T-helper 2 cell treated with Interferon-gamma antibody and Interleukin-4, amounts not matched to agents 5 μg/mL and 100 μg/mL, for 36 hours (primary cell): ENCODE data around the gene NT5C1A.

Experiments
- DNase-seq: peaks from one replicate; pipeline ENCODE4 v3.0.0; 2021; ENCODE audit warnings: low spot score
- H3K27ac Mint-ChIP-seq: one replicate; pipeline ENCODE4 v1.8.0; 2021; ENCODE audit warnings: mild to moderate bottlenecking, mixed read lengths
- H3K27me3 Mint-ChIP-seq: one replicate; pipeline ENCODE4 v1.8.0; 2021; ENCODE audit warnings: low read depth, mixed read lengths
- H3K36me3 Mint-ChIP-seq: one replicate; pipeline ENCODE4 v1.8.0; 2021; ENCODE audit warnings: low read depth, mixed read lengths
- H3K4me1 Mint-ChIP-seq: one replicate; pipeline ENCODE4 v1.8.0; 2021; ENCODE audit warnings: low read depth, mixed read lengths
- H3K4me3 Mint-ChIP-seq: one replicate; pipeline ENCODE4 v1.8.0; 2022; ENCODE audit warnings: mild to moderate bottlenecking, moderate library complexity, mixed read lengths
- H3K9me3 Mint-ChIP-seq: one replicate; pipeline ENCODE4 v1.8.0; 2021; ENCODE audit warnings: mixed read lengths

NT5C1A gene

GRCh38 chr1:39671793-39672550 lies at the start of gene NT5C1A:
TSS of gene NT5C1A (minus strand) at chr1:39672107. CDS start at chr1:39672038, 69 bp downstream.
- DNase-seq: peak; percentile 47
- Mint-ChIP-seq H3K27me3 (peaks cover 30% of the 10 kb centered on the region), H3K4me3 (peak within 1 kb of the TSS; percentile 67), H3K36me3 (no peaks in the 10 kb centered on the region), H3K27ac (no peak within 1 kb of the TSS), H3K4me1 (peaks cover 10% of the 10 kb centered on the region), H3K9me3 (no peaks in the 10 kb centered on the region)

- no peaks in the 10 kb centered on the region for H3K9me3 Mint-ChIP-seq
- peaks cover under 1% of the 10 kb centered on the region for H3K4me1 Mint-ChIP-seq
- no peak overlapping the region for H3K27ac Mint-ChIP-seq
- H3K4me3 Mint-ChIP-seq: no peak overlapping the region
- H3K27me3 Mint-ChIP-seq: peaks cover 56% of the 10 kb centered on the region
- no peak for DNase-seq
- H3K36me3 Mint-ChIP-seq: no peaks in the 10 kb centered on the region
Observed at GRCh38 chr1:39721664-39722063, 49.8 kb upstream of the NT5C1A start.

GRCh38 chr1:39720094-39720999 lies 48.4 kb upstream of the NT5C1A start:
- Mint-ChIP-seq H3K9me3 (no peaks in the 10 kb centered on the region), H3K4me1 (no peaks in the 10 kb centered on the region), H3K27ac (no peak overlapping the region), H3K4me3 (no peak overlapping the region), H3K27me3 (peaks cover 54% of the 10 kb centered on the region), H3K36me3 (no peaks in the 10 kb centered on the region)
- no peak for DNase-seq

- Mint-ChIP-seq H3K36me3 (no peaks in the 10 kb centered on the region), H3K27ac (no peak overlapping the region), H3K4me1 (no peaks in the 10 kb centered on the region), H3K9me3 (no peaks in the 10 kb centered on the region), H3K4me3 (no peak overlapping the region), H3K27me3 (peaks cover 49% of the 10 kb centered on the region)
- no peak for DNase-seq
Observed at GRCh38 chr1:39717809-39718208, 45.9 kb upstream of the NT5C1A start.

- H3K4me3 Mint-ChIP-seq: no peak overlapping the region
Observed at GRCh38 chr1:39713557-39713956, 41.6 kb upstream of the NT5C1A start.

GRCh38 chr1:39711966-39712340 lies 40.0 kb upstream of the NT5C1A start:
- H3K36me3 Mint-ChIP-seq: no peaks in the 10 kb centered on the region
- H3K27ac Mint-ChIP-seq: no peak overlapping the region
- no peak for DNase-seq
- H3K4me1 Mint-ChIP-seq: no peaks in the 10 kb centered on the region
- peaks cover 28% of the 10 kb centered on the region for H3K27me3 Mint-ChIP-seq
- no peaks in the 10 kb centered on the region for H3K9me3 Mint-ChIP-seq
- no peak overlapping the region for H3K4me3 Mint-ChIP-seq

More at GRCh38 chr1:39713557-39713956, 41.6 kb upstream of the NT5C1A start:
- Mint-ChIP-seq H3K4me1 (no peaks in the 10 kb centered on the region), H3K36me3 (no peaks in the 10 kb centered on the region), H3K27me3 (peaks cover 35% of the 10 kb centered on the region), H3K27ac (no peak overlapping the region), H3K9me3 (no peaks in the 10 kb centered on the region)
- DNase-seq: no peak

GRCh38 chr1:39711104-39711965 lies 39.4 kb upstream of the NT5C1A start:
- Mint-ChIP-seq H3K4me3 (no peak overlapping the region), H3K4me1 (no peaks in the 10 kb centered on the region), H3K9me3 (no peaks in the 10 kb centered on the region), H3K36me3 (no peaks in the 10 kb centered on the region), H3K27me3 (peaks cover 24% of the 10 kb centered on the region), H3K27ac (no peak overlapping the region)
- no peak for DNase-seq

- no peaks in the 10 kb centered on the region for H3K9me3 Mint-ChIP-seq
- peaks cover 21% of the 10 kb centered on the region for H3K27me3 Mint-ChIP-seq
- H3K27ac Mint-ChIP-seq: no peak overlapping the region
- DNase-seq: no peak
- no peaks in the 10 kb centered on the region for H3K36me3 Mint-ChIP-seq
- H3K4me1 Mint-ChIP-seq: no peaks in the 10 kb centered on the region
- H3K4me3 Mint-ChIP-seq: no peak overlapping the region
Observed at GRCh38 chr1:39707506-39707905, 35.6 kb upstream of the NT5C1A start.

GRCh38 chr1:39704757-39705156 lies 32.9 kb upstream of the NT5C1A start:
- H3K9me3 Mint-ChIP-seq: no peaks in the 10 kb centered on the region
- H3K27me3 Mint-ChIP-seq: peaks cover 31% of the 10 kb centered on the region
- H3K4me3 Mint-ChIP-seq: no peak overlapping the region
- DNase-seq: no peak
- H3K4me1 Mint-ChIP-seq: no peaks in the 10 kb centered on the region
- no peaks in the 10 kb centered on the region for H3K36me3 Mint-ChIP-seq
- H3K27ac Mint-ChIP-seq: no peak overlapping the region

GRCh38 chr1:39701049-39701439 lies 29.1 kb upstream of the NT5C1A start:
- H3K4me3 Mint-ChIP-seq: no peak overlapping the region
- H3K9me3 Mint-ChIP-seq: no peaks in the 10 kb centered on the region
- H3K4me1 Mint-ChIP-seq: no peaks in the 10 kb centered on the region
- H3K27me3 Mint-ChIP-seq: peaks cover 37% of the 10 kb centered on the region
- no peak for DNase-seq
- peak overlapping the region; percentile 1 for H3K27ac Mint-ChIP-seq
- no peaks in the 10 kb centered on the region for H3K36me3 Mint-ChIP-seq

- Mint-ChIP-seq H3K36me3 (no peaks in the 10 kb centered on the region), H3K4me3 (no peak overlapping the region), H3K27ac (no peak overlapping the region), H3K27me3 (peaks cover 38% of the 10 kb centered on the region), H3K4me1 (no peaks in the 10 kb centered on the region), H3K9me3 (no peaks in the 10 kb centered on the region)
- DNase-seq: no peak
Observed at GRCh38 chr1:39700348-39700747, 28.4 kb upstream of the NT5C1A start.

- Mint-ChIP-seq H3K27me3 (peaks cover 46% of the 10 kb centered on the region), H3K4me1 (no peaks in the 10 kb centered on the region), H3K27ac (no peak overlapping the region), H3K9me3 (no peaks in the 10 kb centered on the region), H3K4me3 (no peak overlapping the region), H3K36me3 (no peaks in the 10 kb centered on the region)
- no peak for DNase-seq
Observed at GRCh38 chr1:39699419-39699818, 27.5 kb upstream of the NT5C1A start.

- no peak for DNase-seq
- no peaks in the 10 kb centered on the region for H3K4me1 Mint-ChIP-seq
- H3K36me3 Mint-ChIP-seq: no peaks in the 10 kb centered on the region
- H3K9me3 Mint-ChIP-seq: no peaks in the 10 kb centered on the region
- H3K4me3 Mint-ChIP-seq: no peak overlapping the region
- H3K27ac Mint-ChIP-seq: no peak overlapping the region
- H3K27me3 Mint-ChIP-seq: peaks cover 52% of the 10 kb centered on the region
Observed at GRCh38 chr1:39698568-39698967, 26.7 kb upstream of the NT5C1A start.
